Peyer's patch (tissue), 4 donors: ENCODE measurements around the gene ASF1B.

Experiments
- CTCF ChIP-seq, 6 experiments: fragments of 450-650 bp in 4 of 6; fragments of 200-600 bp in 2 of 6; sonication (generic) in 1 of 6; IDR thresholded peaks; one replicate each; pipeline ENCODE4 v1.5.1; 2017 to 2019; ENCODE audit warnings: antibody characterized with exemption in 6 of 6, mild to moderate bottlenecking in 3 of 6, moderate library complexity in 1 of 6
- POLR2A ChIP-seq, 2 donors: fragments of 450-650 bp; IDR thresholded peaks; one replicate each; pipeline ENCODE4 v1.5.1; 2017; ENCODE audit warnings: antibody characterized with exemption in 2 of 2, mild to moderate bottlenecking in 2 of 2, moderate library complexity in 2 of 2

GRCh38 chr19:14142262-14143190 is 6.1 kb upstream of the ASF1B start:
- TF ChIP-seq CTCF (IDR thresholded peaks at IDR 0.05) (no peak), POLR2A (IDR thresholded peaks at IDR 0.05) (no peak)
